Testis (tissue), 3 donors: Measurements from ENCODE around the gene CHRNA7. TPM values are rescaled to one million over a fixed set of nuclear protein-coding genes. Genes with fewer than 3 reads are reported as not detected.

Experiments used
- DNase-seq: peaks from one replicate; pipeline ENCODE4 v3.0.0-alpha.2; 2019
- H3K27ac ChIP-seq, 2 donors: fragments of 200-600 bp; sonication (generic); one replicate each; pipeline ENCODE4 v1.5.1; 2019
- H3K27me3 ChIP-seq: fragments of 200-600 bp; sonication (generic); one replicate; pipeline ENCODE4 v1.5.1; 2019
- H3K36me3 ChIP-seq: fragments of 200-600 bp; sonication (generic); one replicate; pipeline ENCODE4 v1.5.1; 2017; ENCODE audit warnings: low read depth; ENCODE audit errors: missing control alignments
- H3K4me1 ChIP-seq: fragments of 200-600 bp; sonication (generic); one replicate; pipeline ENCODE4 v1.5.1; 2019
- H3K4me3 ChIP-seq, 2 donors: fragments of 200-600 bp; sonication (generic); one replicate each; pipeline ENCODE4 v1.5.1; 2017 to 2019
- H3K9me3 ChIP-seq: fragments of 200-600 bp; sonication (generic); one replicate; pipeline ENCODE4 v1.5.1; 2017
- CTCF ChIP-seq, 3 experiments: fragments of 450-650 bp in 2 of 3; fragments of 200-600 bp in 1 of 3; sonication (generic) in 1 of 3; IDR thresholded peaks; one replicate each; pipeline ENCODE4 v1.5.1; 2016 to 2019; ENCODE audit warnings: antibody characterized with exemption in 3 of 3, mild to moderate bottlenecking in 2 of 3, moderate library complexity in 1 of 3
- POLR2A ChIP-seq: fragments of 450-650 bp; IDR thresholded peaks from one replicate; pipeline ENCODE4 v1.6.1; 2017; ENCODE audit warnings: antibody characterized with exemption, mild to moderate bottlenecking, moderate library complexity
- WGBS, 2 donors: methylation state at CpG; one replicate each; pipeline ENCODE4 v1.1.5; 2018; 5-methylcytosine and 5-hydroxymethylcytosine counted together
- intact Hi-C: fragments of 100-400 bp; cut with DNase I; formaldehyde crosslinking; loops from one replicate; pipeline ENCODE4 v1.15.1; 2023; ENCODE audit warnings: low total_unique reads
- polyA plus RNA-seq: library from polyadenylated mRNA; stranded (reverse); fragments of 350-450 nt; fragmentation: Illumina TruSeq; extraction: RNeasy Lipid Tissue Mini Kit (QIAGEN cat#74804); gene quantifications from one replicate; pipeline ENCODE4 v1.2.3, GENCODE V29; 2014; ENCODE audit warnings: low read depth, low replicate concordance; ENCODE audit not compliant: insufficient read depth
- total RNA-seq, 2 donors: library from RNA; depleted of rRNA; stranded (reverse); fragments of >200 nt; gene quantifications; one replicate each; pipeline ENCODE4 v1.2.3, GENCODE V29; 2016

Gene CHRNA7
- total and polyA plus RNA-seq, 3 donors from 2014 or later = 6.2 to 24.5 (median 17.8) TPM

DNA sequence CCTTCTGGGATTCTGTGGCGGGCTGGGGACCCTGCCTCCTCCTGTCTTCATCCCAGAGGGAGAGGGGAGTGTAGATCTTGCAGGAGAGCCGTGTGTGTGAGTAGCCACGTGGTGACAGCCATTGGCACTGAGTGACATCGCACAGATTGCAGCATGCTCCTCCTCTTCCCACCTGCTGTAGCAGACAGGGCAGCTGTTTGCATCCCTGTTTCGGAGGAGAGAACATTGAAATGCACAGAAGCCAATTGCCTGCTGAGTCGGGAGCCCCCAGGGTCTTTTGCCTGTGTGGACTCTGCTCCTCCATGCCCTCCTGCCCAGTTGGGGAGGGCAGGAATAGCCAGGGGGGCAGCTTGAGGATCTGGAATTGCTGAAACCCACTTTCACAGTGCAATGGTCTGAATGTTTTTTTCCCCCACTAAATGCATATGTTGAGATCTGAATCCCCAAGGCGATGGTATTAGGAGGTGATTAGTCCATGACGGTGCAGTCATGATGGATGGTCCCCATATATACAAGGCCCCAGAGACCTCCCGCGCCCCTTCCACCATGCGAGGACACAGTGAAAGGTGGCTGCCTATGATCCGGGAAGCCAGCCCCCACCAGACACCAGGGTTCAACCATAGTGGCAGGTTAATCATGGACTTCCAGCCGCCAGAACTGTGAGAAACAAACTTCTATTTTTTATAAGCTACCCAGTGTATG lies 66.8 kb downstream of the CHRNA7 start:
- Histone ChIP-seq H3K27ac (no peak overlapping the region), H3K4me3 (no peak overlapping the region), H3K27me3 (no peaks in the 10 kb centered on the region), H3K4me1 (no peaks in the 10 kb centered on the region), H3K9me3 (no peaks in the 10 kb centered on the region), H3K36me3 (no peaks in the 10 kb centered on the region)
- DNase-seq = no peak
- 79 to 84% methylated on average over 12 to 13 of the region's 13 CpGs for WGBS, 2 donors
- intact Hi-C loops = no loop called here
- no peak for TF ChIP-seq CTCF (IDR thresholded peaks at IDR 0.05)
- no peak for TF ChIP-seq POLR2A

DNA sequence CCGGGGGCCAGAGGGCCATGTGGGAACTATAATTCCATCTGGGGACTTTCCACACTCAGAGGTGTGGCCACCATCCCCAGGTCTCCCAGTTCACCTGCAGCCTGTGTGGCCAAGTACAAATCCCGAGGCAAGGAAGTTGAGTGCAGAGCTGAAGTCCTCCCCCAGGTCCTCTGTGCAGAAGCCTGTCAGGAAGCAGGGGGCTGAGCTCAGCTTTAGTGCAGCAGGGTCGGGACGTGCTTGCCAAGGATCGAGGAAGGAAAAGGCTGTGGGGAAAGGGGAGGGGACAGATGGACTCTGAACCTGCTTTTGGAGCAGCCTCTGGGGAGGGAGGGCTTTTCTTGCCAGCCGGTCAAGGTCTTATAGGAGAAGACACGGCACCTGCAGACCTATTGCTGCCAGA lies 67.7 kb downstream of the CHRNA7 start:
- Histone ChIP-seq H3K27ac (no peak overlapping the region), H3K27me3 (no peaks in the 10 kb centered on the region), H3K9me3 (no peaks in the 10 kb centered on the region), H3K36me3 (no peaks in the 10 kb centered on the region), H3K4me3 (no peak overlapping the region), H3K4me1 (no peaks in the 10 kb centered on the region)
- DNase-seq = no peak
- intact Hi-C loops = no loop called here
- 31 to 45% methylated on average over 6 to 7 of the region's 7 CpGs for WGBS, 2 donors
- no peak for TF ChIP-seq CTCF (IDR thresholded peaks at IDR 0.05)
- no peak for TF ChIP-seq POLR2A

DNA sequence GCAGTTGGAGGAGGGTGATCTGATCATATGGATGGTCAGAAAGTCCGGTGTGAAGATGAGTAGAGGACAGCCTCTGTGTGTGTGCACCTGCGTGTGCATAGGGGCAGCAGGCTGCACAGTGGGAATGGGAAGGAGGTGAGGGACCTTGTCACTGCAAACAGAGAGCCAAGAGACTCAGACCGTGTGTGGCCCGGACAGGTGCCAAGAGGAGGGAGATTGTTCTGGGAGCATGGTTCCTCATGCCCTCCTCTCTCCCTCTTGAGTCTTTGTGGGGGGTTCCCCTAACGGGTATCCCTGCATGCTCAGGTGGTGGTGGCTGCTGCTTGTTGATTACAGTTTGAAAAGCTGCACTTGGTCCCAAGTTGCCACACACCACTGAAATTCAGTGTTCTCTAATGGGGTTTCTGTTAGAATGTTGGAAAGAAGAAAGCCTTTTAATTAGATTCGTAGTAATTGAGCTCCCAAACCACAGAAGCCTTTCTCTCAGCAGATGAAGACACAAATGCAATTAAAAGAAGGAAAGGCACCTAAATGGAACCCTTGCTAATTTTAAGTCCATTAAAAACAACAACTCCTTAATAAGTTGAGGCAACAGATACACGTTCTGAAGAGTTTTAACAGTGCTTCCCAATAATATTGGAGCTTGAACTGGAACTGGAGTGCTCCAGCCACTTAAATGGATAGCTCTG lies 68.9 kb downstream of the CHRNA7 start:
- Histone ChIP-seq H3K9me3 (no peaks in the 10 kb centered on the region), H3K27me3 (no peaks in the 10 kb centered on the region), H3K27ac (no peak overlapping the region), H3K4me3 (no peak overlapping the region), H3K4me1 (no peaks in the 10 kb centered on the region), H3K36me3 (no peaks in the 10 kb centered on the region)
- WGBS, 2 donors = 65 to 73% methylated on average over 6 to 7 of the region's 7 CpGs
- DNase-seq = no peak
- no peak for TF ChIP-seq CTCF (IDR thresholded peaks at IDR 0.05)
- no peak for TF ChIP-seq POLR2A
- intact Hi-C loops = no loop called here

- intact Hi-C loops = no loop called here
- WGBS, 2 donors = 67 to 70% methylated on average over 10 of the region's 10 CpGs
- no peak overlapping the region for H3K27ac ChIP-seq
These were observed 69.8 kb downstream of the CHRNA7 start for GRCh38 chr15:32099956-32100684.

More at GRCh38 chr15:32099956-32100684, 69.8 kb downstream of the CHRNA7 start:
- no peak overlapping the region for H3K4me3 ChIP-seq
- no peaks in the 10 kb centered on the region for H3K27me3 ChIP-seq
- H3K36me3 ChIP-seq = no peaks in the 10 kb centered on the region
- no peak for TF ChIP-seq POLR2A
- no peak for TF ChIP-seq CTCF (IDR thresholded peaks at IDR 0.05)
- no peaks in the 10 kb centered on the region for H3K4me1 ChIP-seq
- H3K9me3 ChIP-seq = no peaks in the 10 kb centered on the region
- DNase-seq = no peak
